Measurements from ENCODE around the gene APOC4.
A peak's percentile ranks its signal among the peaks of the same experiment; 100 is the strongest.

DNA sequence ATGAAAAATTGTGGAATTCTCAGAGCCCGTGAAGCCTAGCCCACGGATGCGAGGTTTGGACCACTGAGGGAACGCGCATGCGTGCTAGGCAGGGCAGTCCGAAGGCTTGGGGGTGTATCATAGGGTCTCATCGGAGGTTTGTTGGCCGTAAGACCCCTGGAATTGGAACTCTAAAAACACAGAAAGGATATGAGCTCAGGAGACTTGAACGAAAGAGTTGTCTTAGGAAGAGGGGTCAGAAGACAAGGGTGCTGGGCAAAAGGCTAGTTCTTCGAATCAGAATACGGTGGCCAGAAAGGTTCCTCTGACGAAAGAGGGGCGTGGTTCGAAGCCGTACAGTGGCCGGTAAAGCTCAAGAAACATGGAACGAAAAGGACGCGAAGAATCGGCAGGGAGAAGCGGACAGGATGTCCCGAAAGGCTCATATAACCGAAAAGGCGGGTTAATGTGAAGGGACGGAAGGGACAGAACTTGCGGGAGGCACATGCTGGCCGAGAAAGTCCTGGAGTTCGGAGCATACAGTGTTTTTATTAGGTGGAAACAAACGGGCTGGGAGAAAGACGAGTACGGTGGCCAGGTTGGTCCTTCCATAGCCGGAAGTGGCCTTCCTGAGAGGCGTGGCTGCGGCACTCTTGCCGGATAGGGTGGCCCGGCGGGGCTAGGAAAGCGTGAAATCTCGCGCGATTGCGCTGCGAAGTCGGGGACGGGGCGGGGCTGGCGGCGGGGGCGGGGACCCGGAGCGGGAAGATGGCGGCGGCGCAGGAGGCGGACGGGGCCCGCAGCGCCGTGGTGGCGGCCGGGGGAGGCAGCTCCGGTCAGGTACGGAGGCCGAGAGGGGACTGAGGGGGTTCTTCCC, 12.8 kb downstream of the APOC4 start, which contains the start of gene CLPTM1:
- TF ChIP-seq, protein P1, sequence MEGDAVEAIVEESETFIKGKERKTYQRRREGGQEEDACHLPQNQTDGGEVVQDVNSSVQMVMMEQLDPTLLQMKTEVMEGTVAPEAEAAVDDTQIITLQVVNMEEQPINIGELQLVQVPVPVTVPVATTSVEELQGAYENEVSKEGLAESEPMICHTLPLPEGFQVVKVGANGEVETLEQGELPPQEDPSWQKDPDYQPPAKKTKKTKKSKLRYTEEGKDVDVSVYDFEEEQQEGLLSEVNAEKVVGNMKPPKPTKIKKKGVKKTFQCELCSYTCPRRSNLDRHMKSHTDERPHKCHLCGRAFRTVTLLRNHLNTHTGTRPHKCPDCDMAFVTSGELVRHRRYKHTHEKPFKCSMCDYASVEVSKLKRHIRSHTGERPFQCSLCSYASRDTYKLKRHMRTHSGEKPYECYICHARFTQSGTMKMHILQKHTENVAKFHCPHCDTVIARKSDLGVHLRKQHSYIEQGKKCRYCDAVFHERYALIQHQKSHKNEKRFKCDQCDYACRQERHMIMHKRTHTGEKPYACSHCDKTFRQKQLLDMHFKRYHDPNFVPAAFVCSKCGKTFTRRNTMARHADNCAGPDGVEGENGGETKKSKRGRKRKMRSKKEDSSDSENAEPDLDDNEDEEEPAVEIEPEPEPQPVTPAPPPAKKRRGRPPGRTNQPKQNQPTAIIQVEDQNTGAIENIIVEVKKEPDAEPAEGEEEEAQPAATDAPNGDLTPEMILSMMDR (IDR thresholded peaks at IDR 0.05), result peak in 2 of 3 donors; percentile 34 to 57
- TF ChIP-seq POLR2A (IDR thresholded peaks at IDR 0.05) (peak; percentile 88), POLR2AphosphoS5 (IDR thresholded peaks at IDR 0.05) (peak; percentile 96 to 99 (median 97))
